Frontal cortex (tissue), 4 donors: Measurements from ENCODE around the gene CDADC1. TPM values are rescaled to one million over a fixed set of nuclear protein-coding genes. Genes with fewer than 3 reads are reported as not detected.

ENCODE experiments used
- DNase-seq, 2 donors: peaks; one replicate each; pipeline ENCODE4 v3.0.0; 2012; ENCODE audit warnings: low spot score in 2 of 2
- FAIRE-seq: peaks from 2 replicates; lab custom pipeline; 2012; peaks lifted over from hg19 to GRCh38; lab: Jason Lieb, UNC
- total RNA-seq: library from RNA; depleted of rRNA; stranded (reverse); fragments of >200 nt; gene quantifications from one replicate; pipeline ENCODE4 v1.2.3, GENCODE V29; 2014
- donor health status: control.
- donor health status: control.
- donor health status: control.

The CDADC1 gene
- total RNA-seq, 1 donor from 2014 or later = 12.6 TPM

DNA sequence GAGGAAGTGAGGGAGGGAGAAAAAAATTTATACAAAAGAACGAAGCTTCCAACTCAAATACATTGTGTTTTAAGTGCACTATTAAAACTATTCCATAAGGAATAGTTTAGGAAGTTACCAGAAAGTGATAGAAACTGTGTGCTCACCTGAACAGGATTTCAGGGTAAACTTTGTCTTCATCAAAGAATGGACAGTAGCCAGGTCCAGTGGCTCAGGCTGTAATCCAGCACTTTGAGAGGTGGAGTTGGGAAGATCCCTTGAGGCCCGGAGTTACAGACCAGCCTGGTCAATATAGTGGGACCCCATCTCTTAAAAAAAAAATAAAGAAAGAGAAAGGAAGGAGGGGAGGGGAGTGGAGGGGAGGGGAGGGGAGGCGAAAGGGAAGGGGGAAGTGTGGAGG, 13.0 kb upstream of the CDADC1 start:
- no peak for FAIRE-seq
- DNase-seq = no peak

DNA sequence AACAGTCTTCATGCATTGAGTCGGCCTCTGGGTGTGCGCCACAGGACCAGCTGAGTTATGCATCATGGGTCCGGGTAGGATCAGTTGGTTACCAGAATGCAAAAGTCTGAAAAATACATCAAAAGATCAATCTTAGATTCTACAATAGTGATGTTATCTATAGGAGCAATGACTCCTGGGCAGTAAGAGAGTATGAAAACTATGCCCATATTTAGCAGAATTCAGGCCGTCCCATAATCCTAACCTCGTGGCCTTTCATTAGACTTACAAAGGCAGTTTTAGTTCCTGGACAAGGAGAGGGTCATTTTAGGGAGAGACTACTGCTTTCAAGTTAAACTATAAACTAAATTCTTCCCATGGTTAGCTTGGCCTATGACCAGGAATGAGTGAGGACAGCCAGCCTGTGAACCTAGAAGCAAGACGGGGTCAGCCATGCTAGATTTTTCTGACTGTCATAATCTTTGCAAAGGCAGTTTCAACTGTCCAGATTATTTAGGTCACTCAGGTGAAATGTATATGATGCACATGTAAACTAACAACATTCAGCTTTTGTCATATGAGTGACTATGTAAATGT, 11.8 kb upstream of the CDADC1 start:
- FAIRE-seq = no peak
- no peak for DNase-seq

DNA sequence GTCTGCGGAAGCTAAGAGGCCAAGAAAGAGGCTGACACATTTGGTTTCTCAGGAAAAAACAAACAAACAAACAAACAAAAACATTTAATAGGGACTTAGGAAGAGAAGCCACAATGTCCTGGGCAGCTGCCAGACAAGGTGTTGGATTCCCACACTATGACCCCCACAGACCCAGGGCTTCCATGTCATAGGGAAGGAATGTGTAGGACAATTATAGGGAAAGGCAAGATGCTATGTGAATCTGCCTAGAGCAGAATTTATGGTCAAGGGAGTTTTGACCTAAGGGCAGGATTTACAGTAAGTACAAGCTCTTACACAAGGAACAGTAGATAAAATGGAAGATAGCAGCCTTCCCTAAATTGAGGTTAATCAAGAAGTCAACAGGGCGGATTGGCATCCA, 9.1 kb upstream of the CDADC1 start:
- no peak for FAIRE-seq

DNA sequence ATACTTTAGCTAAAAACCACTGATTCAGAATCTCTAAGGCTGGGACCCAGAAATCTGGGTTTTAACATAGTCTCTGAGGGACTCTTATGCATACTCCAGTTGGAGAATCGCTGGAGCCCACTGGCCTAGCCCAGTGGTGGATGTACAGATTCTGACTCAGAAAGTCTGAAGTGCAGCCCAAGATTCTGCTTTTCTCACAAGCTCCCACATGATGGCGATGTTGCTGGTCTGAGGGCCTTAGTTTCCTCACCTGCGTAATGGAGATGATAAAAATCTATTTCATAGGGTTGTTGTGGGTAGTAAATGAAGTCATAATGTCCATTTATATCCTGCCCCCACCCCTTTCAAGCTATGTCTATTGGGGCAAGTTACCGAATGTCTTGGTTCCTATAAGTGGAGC, 7.7 kb upstream of the CDADC1 start:
- FAIRE-seq (no peak), DNase-seq (no peak)

More for the DNA sequence above, 9.1 kb upstream of the CDADC1 start:
- no peak for DNase-seq

DNA sequence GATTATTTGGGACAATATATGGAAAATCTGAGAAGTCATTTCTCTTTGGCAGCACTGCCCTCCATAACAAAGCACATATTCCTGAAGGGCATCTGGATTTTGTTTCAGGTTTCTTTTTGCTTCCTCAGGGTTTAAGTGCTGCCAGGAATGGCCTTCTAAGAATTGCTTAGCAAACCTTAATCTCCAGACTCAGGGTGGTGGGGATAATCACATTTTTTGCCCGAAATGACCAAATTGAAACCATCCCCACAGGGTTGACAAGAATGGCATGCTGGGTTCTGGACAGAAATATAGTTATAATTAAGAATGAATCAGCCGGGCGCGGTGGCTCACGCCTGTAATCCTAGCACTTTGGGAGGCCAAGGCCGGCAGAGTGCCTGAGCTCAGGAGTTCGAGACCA, 6.4 kb upstream of the CDADC1 start:
- no peak for DNase-seq
- no peak for FAIRE-seq

DNA sequence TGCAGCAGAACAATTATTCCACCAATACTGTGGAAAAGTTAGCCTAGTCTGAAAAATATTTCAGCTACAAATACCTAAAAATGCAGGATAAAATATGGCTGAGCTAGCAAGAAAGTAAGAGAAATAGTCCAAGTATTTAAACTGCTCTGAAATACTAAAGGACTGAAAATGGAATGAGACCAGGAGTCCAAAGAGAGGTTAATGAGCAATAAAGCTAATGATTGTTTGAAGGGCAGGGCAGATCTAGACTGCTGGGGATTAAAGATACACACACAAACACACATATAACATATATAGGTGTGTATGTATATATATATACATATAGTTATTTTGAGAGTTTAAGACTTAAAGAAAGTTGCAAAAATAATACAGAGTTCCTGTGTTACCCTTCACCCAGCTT, 2.6 kb upstream of the CDADC1 start:
- DNase-seq (no peak), FAIRE-seq (no peak)

DNA sequence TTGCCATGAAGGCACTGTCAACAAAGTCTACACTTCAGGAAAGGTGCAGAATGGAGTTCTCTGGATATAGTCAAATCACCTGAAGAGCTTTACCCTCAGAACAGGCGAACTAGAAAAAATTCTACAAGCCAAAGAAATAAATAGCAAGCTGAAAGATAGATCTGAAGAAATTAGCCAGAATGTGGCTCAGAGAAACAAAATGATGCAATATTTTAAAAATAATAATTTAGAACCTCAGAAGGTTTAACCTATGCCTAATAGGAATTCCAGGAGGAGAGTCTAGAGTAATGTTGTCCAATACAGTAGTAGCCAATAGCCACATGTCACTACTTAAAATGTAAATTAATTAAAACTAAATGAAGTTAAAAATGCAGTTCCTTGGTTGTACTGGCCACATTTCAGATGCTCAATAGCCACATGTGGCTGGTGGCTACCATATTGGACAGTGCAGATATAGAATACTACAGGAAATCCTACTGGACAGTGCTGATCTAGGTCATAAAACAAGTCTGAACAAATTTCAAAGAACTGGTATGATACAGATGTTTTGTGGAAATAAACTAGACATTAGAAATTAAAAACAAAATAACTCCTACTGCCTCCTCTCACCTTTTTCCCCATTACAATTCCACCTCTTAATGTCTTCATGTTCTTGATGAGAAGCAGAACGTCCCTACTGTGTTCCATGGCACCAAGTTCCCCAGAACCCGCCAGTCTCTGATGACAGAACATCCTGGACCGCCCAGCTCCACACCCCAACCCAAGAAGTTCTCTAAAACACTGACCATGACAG, 679 bp upstream of the CDADC1 start:
- no peak for FAIRE-seq
- no peak for DNase-seq

DNA sequence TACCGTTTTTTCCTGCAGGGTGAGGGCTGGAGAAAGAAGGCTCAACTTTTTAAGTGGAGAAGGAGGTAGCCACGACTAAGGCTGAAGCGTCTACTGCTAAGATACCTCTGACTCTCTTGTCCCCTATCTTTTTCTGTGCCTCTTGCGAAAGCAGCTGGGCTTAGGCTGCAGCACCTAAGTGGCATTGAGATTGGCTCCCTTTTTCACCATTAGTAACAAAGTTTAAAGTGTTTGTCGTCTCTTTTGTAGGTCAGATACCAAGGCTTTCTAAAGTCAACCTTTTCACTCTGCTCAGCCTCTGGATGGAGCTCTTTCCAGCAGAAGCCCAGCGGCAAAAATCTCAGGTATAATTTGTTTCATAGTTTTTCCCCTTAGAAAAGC, 887 bp downstream of the CDADC1 start:
- FAIRE-seq (no peak), DNase-seq (no peak)

DNA sequence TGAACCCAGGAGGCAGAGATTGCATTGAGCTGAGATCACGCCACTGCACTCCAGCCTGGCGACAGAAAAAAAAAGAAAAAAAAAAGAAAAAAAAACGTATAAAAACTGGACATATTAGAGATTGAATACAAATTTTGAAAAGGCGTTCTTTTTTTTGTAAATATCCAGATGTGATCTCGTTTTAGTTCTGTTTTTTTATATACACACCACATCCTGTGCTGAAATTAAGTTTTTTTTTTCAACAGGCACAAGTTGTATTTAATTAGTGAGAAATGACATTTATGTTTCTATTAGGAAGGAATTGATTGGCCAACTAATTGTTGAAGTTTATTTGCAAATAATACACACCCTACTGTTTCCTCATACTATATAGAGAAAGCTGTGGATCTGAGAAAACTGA, 3.6 kb downstream of the CDADC1 start:
- DNase-seq = no peak
- no peak for FAIRE-seq

DNA sequence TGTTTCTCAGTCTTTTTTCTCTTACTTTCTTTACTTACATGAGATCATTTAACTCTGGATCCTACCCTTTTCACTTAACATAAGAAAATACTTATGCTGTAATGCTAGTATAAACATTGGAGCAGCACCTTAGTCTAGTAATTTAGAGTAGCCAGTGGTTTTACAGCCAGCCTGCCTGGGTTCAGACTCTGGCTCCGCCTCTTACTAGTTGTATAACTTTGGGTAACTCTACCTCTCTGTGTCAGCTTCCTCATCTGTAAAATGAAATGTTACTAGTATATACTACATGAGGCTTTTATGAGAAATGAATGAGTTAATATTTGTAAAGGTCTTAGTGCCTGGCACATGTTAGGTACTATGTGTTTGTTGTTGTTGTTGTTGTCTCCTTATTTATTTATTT, 5.6 kb downstream of the CDADC1 start:
- FAIRE-seq (no peak), DNase-seq (no peak)

DNA sequence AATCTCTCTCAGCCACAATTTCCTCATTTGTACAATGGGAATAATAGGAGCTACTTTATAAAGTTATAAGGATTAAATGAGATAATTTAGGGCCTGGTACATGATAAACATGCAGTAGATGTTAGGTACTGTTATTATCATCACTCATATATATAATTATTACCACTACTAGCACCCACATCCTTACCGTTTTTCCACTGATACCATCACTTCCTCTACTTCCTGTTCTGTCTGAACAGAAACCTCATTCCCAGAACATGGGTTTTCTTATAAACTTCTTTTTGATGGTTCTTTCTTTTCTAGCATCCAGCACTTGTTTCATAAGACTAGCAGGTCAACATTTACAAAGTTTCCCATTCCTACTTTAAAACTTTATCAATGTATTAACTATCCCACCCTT, 6.3 kb downstream of the CDADC1 start:
- FAIRE-seq (no peak), DNase-seq (no peak)

DNA sequence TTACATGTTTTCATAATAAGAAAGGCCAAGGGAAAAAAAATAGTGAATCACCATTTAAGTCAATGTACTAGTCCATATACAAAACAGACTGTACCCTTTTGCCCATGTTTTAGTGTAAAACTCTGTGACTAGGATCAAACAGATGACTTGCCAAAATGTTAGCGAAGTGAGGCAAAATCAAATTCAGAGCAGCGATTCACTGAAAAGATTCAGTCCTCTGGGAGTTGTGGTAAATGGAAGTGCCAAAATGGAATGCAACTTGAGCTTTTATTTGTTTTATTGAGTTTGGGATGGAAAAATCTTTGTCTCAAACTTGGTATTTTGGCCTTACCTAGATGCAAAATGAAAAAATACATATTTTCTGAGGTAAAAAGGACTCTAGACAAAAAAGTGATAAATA, 9.1 kb downstream of the CDADC1 start:
- DNase-seq (no peak), FAIRE-seq (no peak)

DNA sequence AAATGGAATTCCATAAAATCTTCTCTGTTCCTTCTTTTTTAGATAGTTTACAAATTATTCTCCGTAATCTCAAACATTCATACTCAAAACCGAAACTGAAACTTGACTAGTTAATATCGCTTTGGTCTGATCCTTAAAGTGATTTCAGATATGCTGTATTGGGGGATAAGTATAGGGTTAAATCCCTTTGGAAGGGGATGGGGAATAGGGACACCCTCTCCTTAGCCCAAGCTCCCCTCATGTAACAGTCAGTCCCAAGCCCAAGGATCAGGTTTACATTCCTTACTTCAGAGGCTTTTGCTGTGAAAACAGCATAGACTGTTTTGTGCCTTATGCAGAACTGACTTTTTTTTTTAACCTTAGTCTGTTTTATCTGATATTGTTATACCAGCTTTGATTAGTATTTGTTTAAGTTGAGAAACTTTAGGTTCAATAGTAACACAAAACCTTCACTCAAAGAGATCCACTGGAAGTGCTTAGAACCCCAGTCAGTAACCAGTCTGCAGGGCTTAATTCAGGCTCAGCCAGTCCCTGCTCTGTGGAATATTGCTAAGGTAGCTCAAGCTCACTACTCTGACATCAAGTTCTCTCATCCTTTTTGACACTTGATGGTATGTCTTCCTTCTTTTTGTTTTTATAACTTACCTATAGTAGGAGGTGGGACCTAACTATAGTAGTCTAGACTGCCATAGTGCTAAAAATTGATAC, 10.5 kb downstream of the CDADC1 start:
- FAIRE-seq (no peak), DNase-seq (no peak)

DNA sequence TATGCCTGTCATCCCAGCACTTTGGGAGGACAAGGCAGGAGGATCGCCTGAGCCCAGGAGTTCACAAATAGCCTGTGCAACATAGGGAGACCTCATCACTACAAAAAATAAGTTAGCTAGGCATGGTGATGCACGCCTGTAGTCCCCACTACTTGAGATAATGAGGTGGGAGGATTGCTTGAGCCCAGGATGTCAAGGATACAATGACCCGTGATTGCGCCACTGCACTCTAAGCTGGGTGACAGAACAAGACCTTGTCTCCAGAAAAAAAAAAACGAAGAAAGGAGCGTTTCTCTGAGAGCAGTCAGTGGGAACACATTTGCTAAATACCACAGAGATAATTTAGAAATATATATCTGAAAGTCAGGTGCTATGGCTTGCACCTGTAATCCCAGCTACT, 11.9 kb downstream of the CDADC1 start:
- no peak for FAIRE-seq
- no peak for DNase-seq

DNA sequence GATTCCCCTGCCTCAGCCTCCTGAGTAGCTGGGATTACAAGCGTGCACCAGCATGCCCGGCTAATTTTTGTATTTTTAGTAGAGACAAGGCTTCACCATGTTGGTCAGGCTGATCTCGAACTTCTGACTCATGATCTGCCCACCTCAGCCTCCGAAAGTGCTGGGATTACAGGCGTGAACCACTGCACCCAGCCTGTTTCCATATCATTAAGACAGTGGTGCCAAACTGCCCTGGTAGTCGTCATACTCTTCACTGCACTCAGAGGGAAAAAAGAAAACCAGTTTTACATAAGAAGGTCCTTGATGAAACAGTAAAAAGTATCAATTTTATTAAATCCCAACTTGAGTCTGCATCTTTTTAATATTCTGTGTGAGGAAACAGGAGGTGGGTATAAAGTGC, 14.9 kb downstream of the CDADC1 start:
- FAIRE-seq (no peak), DNase-seq (no peak)

DNA sequence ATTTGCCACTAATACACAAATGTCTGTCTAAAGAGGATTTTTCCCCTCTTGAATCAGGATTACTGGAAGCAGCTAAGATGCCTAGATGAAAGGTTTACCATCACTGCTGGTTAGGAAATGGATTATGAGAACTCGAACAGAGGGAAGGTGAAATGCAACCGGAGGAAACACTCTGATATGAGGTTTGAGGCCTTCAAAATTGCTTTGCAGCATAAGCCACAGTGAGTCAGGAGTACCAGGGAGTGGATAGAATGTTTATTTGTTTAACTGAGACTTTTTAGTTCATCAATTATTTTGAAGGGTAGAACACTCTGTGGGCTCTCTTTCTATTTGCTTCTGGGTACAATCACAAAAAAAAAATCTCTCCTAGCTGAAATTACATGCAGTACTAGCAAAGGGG, 18.1 kb downstream of the CDADC1 start:
- DNase-seq (no peak), FAIRE-seq (no peak)

DNA sequence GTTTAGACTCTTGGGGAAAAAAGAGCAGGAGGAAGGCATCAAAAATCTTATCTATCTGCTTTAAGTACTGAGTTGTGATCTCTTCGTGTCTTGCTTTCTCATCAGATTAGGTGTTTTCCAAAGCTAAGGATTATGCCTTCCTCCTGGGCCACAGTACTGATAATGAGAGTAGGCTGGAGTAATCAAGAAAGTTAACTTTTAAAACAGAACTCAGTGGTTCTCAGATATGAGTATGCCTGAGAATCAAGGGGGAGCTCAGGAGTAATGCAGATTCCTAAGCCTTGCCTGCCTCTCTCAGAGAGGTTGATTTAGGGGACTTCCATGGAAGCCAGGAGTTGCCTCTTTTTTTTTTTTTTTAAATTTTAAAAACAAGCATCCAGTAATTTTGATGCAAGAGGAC, 23.5 kb downstream of the CDADC1 start:
- DNase-seq = no peak
- no peak for FAIRE-seq

DNA sequence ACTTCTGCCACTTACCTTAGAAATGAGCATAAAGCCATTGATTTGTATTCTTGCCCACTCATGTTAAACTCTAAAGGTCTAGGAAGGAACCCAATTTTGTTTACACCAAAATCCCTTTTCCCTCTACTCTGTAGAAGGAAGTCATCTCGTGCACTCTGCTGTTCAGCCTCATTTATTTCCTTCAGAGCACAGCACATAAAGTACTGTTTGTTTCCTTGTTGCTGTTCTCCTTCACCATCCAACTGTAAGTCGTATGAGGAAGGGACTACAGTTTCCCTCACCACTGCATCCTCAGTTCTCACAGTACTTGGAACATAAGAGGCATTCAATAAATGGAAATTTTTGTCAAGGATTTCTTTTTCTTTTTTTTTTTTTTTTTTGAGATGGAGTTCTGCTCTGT, 24.6 kb downstream of the CDADC1 start:
- FAIRE-seq = no peak
- DNase-seq = no peak

DNA sequence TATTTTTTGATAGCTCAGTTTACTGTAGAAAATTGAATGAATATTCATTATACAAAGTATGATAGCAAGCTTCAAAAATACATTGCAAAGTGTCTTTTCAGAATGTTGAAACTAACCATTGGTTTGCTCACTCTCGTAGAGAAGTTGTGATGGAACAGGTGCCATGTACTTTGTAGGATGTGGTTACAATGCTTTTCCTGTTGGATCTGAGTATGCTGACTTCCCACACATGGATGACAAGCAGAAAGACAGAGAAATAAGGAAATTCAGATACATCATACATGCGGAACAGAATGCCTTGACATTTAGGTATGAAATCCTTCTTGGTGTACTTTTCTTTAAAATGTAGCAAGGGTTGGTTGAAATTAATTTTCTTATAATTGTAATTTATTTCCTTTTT, 30.5 kb downstream of the CDADC1 start:
- DNase-seq (no peak), FAIRE-seq (no peak)

DNA sequence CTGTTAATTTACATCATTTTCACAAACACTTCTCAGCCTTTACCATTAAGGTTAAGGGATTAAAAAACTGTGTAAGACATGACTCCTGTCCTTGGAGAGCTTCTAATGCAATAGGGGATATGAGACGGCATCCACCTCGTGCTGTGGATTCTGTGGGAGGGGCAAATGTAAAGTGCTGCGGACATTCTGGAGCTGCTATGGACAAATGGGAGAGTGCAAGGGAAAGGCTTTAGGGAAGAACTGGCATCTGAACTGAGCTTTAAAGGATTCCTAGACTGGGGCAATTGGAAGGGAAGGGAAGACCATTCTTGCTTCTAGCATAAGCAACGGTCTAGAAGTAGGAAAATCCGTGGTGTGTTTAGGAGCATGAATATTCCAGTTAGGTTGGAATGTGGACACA, 31.4 kb downstream of the CDADC1 start:
- DNase-seq = no peak

DNA sequence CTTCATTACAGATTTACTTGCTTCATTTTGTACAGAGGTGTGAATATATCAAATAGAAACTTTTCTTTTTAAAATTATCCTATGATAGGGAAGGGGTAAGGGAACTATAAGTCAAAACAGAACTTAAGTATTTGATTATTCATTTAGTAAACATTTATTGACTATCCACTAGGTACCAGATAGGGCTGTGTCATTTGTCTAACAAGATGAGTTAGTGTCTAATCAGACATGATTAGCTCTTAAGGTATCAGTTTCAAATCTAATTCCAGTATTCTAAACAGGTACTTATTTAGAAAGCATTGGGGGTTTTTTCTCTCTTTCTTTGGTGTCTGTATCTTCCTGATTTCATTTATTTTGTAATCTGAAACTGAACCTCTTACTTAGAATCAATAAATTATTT, 32.2 kb downstream of the CDADC1 start:
- DNase-seq (no peak), FAIRE-seq (no peak)

More for the DNA sequence above, 31.4 kb downstream of the CDADC1 start:
- FAIRE-seq = no peak
